Activated CD4-positive, alpha-beta memory T cell treated with anti-CD3 and anti-CD28 coated beads for 36 hours (primary cell): ENCODE results near the gene GBE1. TPM values are rescaled to one million over a fixed set of nuclear protein-coding genes. Genes with fewer than 3 reads are reported as not detected.

Source experiments
- CTCF ChIA-PET: fragments of 350-600 bp; sonication (Branson Sonifier 250); formaldehyde crosslinking; loops from one replicate; lab custom pipeline; 2021; ENCODE audit warnings: antibody characterized with exemption, inconsistent platforms; lab: Charles Lee
- POLR2A ChIA-PET: fragments of 350-600 bp; sonication (Branson Sonifier 250); formaldehyde crosslinking; loops from one replicate; lab custom pipeline; 2021; ENCODE audit warnings: antibody characterized with exemption; lab: Charles Lee
- DNase-seq: peaks from one replicate; pipeline ENCODE4 v3.0.0-alpha.2; 2020
- H3K27ac Mint-ChIP-seq: one replicate; pipeline ENCODE4 v1.8.0; 2021; ENCODE audit warnings: mixed read lengths
- H3K27me3 Mint-ChIP-seq: one replicate; pipeline ENCODE4 v1.8.0; 2021; ENCODE audit warnings: mixed read lengths
- H3K36me3 Mint-ChIP-seq: one replicate; pipeline ENCODE4 v1.8.0; 2021; ENCODE audit warnings: mixed read lengths
- H3K4me1 Mint-ChIP-seq: one replicate; pipeline ENCODE4 v1.8.0; 2021; ENCODE audit warnings: low read depth, mixed read lengths
- H3K4me3 Mint-ChIP-seq: one replicate; pipeline ENCODE4 v1.8.0; 2021; ENCODE audit warnings: mild to moderate bottlenecking, mixed read lengths
- H3K9me3 Mint-ChIP-seq: one replicate; pipeline ENCODE4 v1.8.0; 2021; ENCODE audit warnings: mixed read lengths
- intact Hi-C: fragments of 100-400 bp; cut with micrococcal nuclease; formaldehyde crosslinking; loops from one replicate; pipeline ENCODE4 v1.15.1; 2023
- total RNA-seq, 2 experiments: library from RNA; stranded (reverse); gene quantifications; one replicate each; pipeline ENCODE4 v1.2.3, GENCODE V29; 2021

Gene GBE1
- total RNA-seq, 2 experiments from 2014 or later, result 30.5 to 30.6 TPM

GRCh38 chr3:81585056-81585455 is 176.4 kb downstream of the GBE1 start:
- DNase-seq, result no peak
- Mint-ChIP-seq H3K4me3 (no peak overlapping the region), H3K27ac (no peak overlapping the region), H3K4me1 (no peaks in the 10 kb centered on the region), H3K27me3 (no peaks in the 10 kb centered on the region), H3K36me3 (peaks cover 4% of the 10 kb centered on the region), H3K9me3 (no peaks in the 10 kb centered on the region)
- ChIA-PET POLR2A (no interaction called here), CTCF (no interaction called here)
- intact Hi-C loops, result no loop called here

GRCh38 chr3:81581966-81582599 is 179.4 kb downstream of the GBE1 start:
- ChIA-PET CTCF (interaction anchor here (1.0 kb wide), 1 partner anchor 17 kb away, joined by 4 read pairs; no protein-coding TSS in a partner anchor), POLR2A (no interaction called here)
- Mint-ChIP-seq H3K9me3 (no peaks in the 10 kb centered on the region), H3K27ac (no peak overlapping the region), H3K4me3 (no peak overlapping the region), H3K36me3 (peaks cover 8% of the 10 kb centered on the region), H3K4me1 (no peaks in the 10 kb centered on the region), H3K27me3 (no peaks in the 10 kb centered on the region)
- intact Hi-C loops, result loop anchor here (1.0 kb wide), 1 partner anchor 179 kb away; the partner anchor contains the start of gene GBE1
- DNase-seq, result peak; percentile 38

DNA sequence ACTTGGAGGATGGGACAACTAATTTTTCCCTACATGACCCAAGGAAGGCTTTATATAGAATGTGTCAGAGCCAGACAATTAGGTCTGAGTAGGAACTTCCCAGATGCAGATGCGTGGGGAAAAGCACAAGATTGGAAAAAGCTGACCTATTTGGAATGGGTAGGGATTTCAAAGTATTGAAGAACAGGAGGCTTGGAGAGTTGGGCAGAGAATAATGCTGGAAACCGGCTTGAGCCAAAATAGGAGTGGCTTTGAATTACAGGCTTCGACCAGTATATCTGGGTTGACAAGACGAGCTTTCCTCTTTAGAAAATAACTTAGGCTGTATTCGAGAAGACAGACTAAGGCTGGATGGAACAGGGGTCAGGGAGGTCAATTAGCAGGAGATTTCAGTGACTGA is 181.1 kb downstream of the GBE1 start:
- Mint-ChIP-seq H3K27me3 (no peaks in the 10 kb centered on the region), H3K4me1 (no peaks in the 10 kb centered on the region), H3K4me3 (no peak overlapping the region), H3K27ac (no peak overlapping the region), H3K9me3 (no peaks in the 10 kb centered on the region), H3K36me3 (peaks cover 8% of the 10 kb centered on the region)
- DNase-seq, result no peak
- intact Hi-C loops, result no loop called here
- ChIA-PET POLR2A (no interaction called here), CTCF (no interaction called here)

DNA sequence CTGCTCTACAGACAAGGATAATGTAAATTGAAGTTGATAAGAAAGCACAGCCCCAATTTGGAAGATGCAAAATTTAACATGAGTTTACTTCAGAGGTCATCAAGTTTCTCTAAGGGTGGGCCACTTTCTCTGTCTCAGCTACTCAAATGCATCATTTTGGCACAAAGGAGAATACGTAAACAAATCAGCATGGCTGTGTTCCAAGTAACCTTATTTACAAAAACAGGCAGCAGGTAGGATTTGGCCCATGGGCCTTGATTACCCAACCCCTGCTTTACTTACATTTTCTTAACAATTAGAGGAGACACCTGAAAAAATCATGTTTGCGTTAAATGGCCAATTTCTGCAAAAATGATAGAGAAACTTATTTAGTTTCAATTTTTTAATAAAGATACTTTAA is 181.7 kb downstream of the GBE1 start:
- Mint-ChIP-seq H3K27me3 (no peaks in the 10 kb centered on the region), H3K4me1 (no peaks in the 10 kb centered on the region), H3K27ac (no peak overlapping the region), H3K9me3 (no peaks in the 10 kb centered on the region), H3K4me3 (no peak overlapping the region), H3K36me3 (peaks cover 8% of the 10 kb centered on the region)
- ChIA-PET POLR2A (no interaction called here), CTCF (no interaction called here)
- DNase-seq, result no peak
- intact Hi-C loops, result no loop called here

- ChIA-PET CTCF (no interaction called here), POLR2A (no interaction called here)
- H3K27ac Mint-ChIP-seq, result no peak overlapping the region
- H3K4me3 Mint-ChIP-seq, result no peak overlapping the region
- no peaks in the 10 kb centered on the region for H3K9me3 Mint-ChIP-seq
- intact Hi-C loops, result no loop called here
- H3K36me3 Mint-ChIP-seq, result peaks cover 13% of the 10 kb centered on the region
- DNase-seq, result no peak
- H3K27me3 Mint-ChIP-seq, result no peaks in the 10 kb centered on the region
- peaks cover 2% of the 10 kb centered on the region for H3K4me1 Mint-ChIP-seq
Observed at GRCh38 chr3:81572201-81572756, 189.2 kb downstream of the GBE1 start.

- no peak for DNase-seq
- ChIA-PET POLR2A (no interaction called here), CTCF (interaction anchor here (1.1 kb wide), 1 partner anchor 78 kb away, joined by 3 read pairs; no protein-coding TSS in a partner anchor)
- Mint-ChIP-seq H3K4me3 (no peak overlapping the region), H3K27me3 (no peaks in the 10 kb centered on the region), H3K27ac (no peak overlapping the region), H3K9me3 (peaks cover 15% of the 10 kb centered on the region), H3K4me1 (peaks cover 2% of the 10 kb centered on the region), H3K36me3 (peaks cover 28% of the 10 kb centered on the region)
- intact Hi-C loops, result no loop called here
Observed at GRCh38 chr3:81568378-81568777, 193.1 kb downstream of the GBE1 start.

GRCh38 chr3:81565041-81565440 is 196.4 kb downstream of the GBE1 start:
- H3K27me3 Mint-ChIP-seq, result no peaks in the 10 kb centered on the region
- intact Hi-C loops, result no loop called here
- ChIA-PET POLR2A (no interaction called here), CTCF (interaction anchor here (0.6 kb wide), 1 partner anchor 18 kb away, joined by 4 read pairs; no protein-coding TSS in a partner anchor)
- H3K27ac Mint-ChIP-seq, result no peak overlapping the region
- peaks cover 27% of the 10 kb centered on the region for H3K36me3 Mint-ChIP-seq
- DNase-seq, result no peak
- H3K9me3 Mint-ChIP-seq, result peaks cover 15% of the 10 kb centered on the region
- H3K4me1 Mint-ChIP-seq, result no peaks in the 10 kb centered on the region
- no peak overlapping the region for H3K4me3 Mint-ChIP-seq

- H3K9me3 Mint-ChIP-seq, result no peaks in the 10 kb centered on the region
- no peaks in the 10 kb centered on the region for H3K4me1 Mint-ChIP-seq
- intact Hi-C loops, result no loop called here
- no peaks in the 10 kb centered on the region for H3K27me3 Mint-ChIP-seq
- ChIA-PET POLR2A (no interaction called here), CTCF (no interaction called here)
- no peak overlapping the region for H3K4me3 Mint-ChIP-seq
- no peak overlapping the region for H3K27ac Mint-ChIP-seq
- no peak for DNase-seq
- H3K36me3 Mint-ChIP-seq, result peaks cover 7% of the 10 kb centered on the region
Observed at GRCh38 chr3:81558106-81558505, 203.3 kb downstream of the GBE1 start.

GRCh38 chr3:81554801-81555200 is 206.6 kb downstream of the GBE1 start:
- ChIA-PET CTCF (no interaction called here), POLR2A (no interaction called here)
- intact Hi-C loops, result no loop called here
- no peak overlapping the region for H3K4me3 Mint-ChIP-seq
- H3K27me3 Mint-ChIP-seq, result no peaks in the 10 kb centered on the region
- H3K27ac Mint-ChIP-seq, result no peak overlapping the region
- no peaks in the 10 kb centered on the region for H3K4me1 Mint-ChIP-seq
- no peak for DNase-seq
- peaks cover 5% of the 10 kb centered on the region for H3K9me3 Mint-ChIP-seq
- peaks cover 15% of the 10 kb centered on the region for H3K36me3 Mint-ChIP-seq

DNA sequence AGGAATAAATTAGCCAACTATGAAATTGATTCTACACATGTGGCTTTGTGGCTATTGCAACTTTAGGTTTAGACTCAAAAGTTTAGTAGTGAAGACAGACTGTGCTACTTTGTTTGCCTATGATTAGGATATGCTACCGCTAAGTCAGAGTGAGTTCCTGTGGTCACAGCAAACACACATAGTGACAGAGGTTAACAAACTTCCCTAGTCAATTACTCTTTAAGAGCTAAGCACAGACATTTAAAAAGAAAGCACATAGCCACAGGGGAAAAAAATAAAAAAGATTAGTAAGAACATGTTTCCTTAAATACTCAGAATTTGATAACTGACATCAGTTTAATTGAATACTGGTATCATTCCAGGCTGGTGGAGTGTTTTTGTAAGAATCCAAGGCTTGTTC is 207.1 kb downstream of the GBE1 start:
- peaks cover 5% of the 10 kb centered on the region for H3K9me3 Mint-ChIP-seq
- CTCF ChIA-PET, result no interaction called here
- POLR2A ChIA-PET, result no interaction called here
- H3K36me3 Mint-ChIP-seq, result peaks cover 15% of the 10 kb centered on the region
- H3K4me1 Mint-ChIP-seq, result no peaks in the 10 kb centered on the region
- intact Hi-C loops, result no loop called here
- H3K27ac Mint-ChIP-seq, result no peak overlapping the region
- DNase-seq, result no peak
- H3K4me3 Mint-ChIP-seq, result no peak overlapping the region
- H3K27me3 Mint-ChIP-seq, result no peaks in the 10 kb centered on the region

GRCh38 chr3:81550415-81550814 is 211.0 kb downstream of the GBE1 start:
- ChIA-PET CTCF (no interaction called here), POLR2A (no interaction called here)
- Mint-ChIP-seq H3K27me3 (no peaks in the 10 kb centered on the region), H3K4me3 (no peak overlapping the region), H3K9me3 (peaks cover 16% of the 10 kb centered on the region), H3K4me1 (no peaks in the 10 kb centered on the region), H3K27ac (no peak overlapping the region), H3K36me3 (peaks cover 25% of the 10 kb centered on the region)
- DNase-seq, result no peak
- intact Hi-C loops, result no loop called here

DNA sequence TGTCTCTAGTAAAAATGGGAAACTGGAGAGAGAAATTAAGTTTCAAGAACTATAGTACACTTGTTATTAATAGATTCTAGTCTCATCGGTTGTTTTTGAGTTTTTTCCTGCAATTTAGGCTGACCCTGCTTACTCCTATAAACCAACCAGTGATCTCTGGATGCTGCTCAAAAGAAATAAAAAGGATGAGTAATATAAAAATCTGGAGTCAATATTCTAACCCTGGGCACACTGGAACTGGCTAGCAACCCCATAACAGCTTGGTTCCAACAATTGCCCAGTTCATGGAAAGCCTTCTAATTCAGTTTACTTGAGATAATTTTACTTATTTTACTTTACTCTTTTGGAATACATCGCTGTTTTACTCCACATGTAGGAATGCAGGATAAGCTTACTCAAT is 211.6 kb downstream of the GBE1 start:
- Mint-ChIP-seq H3K36me3 (peaks cover 23% of the 10 kb centered on the region), H3K27ac (no peak overlapping the region), H3K4me3 (no peak overlapping the region), H3K9me3 (peaks cover 16% of the 10 kb centered on the region), H3K27me3 (no peaks in the 10 kb centered on the region), H3K4me1 (no peaks in the 10 kb centered on the region)
- intact Hi-C loops, result no loop called here
- POLR2A ChIA-PET, result no interaction called here
- CTCF ChIA-PET, result no interaction called here
- DNase-seq, result no peak

DNA sequence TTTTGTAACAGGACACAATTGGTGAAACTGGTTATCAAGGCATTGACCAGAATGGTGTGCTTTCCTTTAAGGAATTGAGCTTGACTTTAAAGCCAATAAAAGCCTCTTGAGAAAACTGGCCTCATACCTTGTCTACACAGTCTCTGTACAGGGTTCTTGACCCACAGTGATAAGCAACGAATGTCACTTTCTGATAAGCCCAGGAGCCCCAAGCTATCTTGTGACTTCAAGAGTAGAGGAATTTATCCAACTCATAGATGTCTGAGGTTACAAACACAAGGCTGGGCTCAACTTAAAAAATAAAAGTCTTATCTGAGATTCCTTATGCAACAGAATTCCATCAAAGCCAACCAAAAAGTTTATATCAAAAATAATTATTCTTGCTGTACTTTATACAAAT is 212.1 kb downstream of the GBE1 start:
- Mint-ChIP-seq H3K36me3 (peaks cover 22% of the 10 kb centered on the region), H3K4me3 (no peak overlapping the region), H3K27ac (no peak overlapping the region), H3K9me3 (peaks cover 16% of the 10 kb centered on the region), H3K4me1 (no peaks in the 10 kb centered on the region), H3K27me3 (no peaks in the 10 kb centered on the region)
- no peak for DNase-seq
- POLR2A ChIA-PET, result no interaction called here
- CTCF ChIA-PET, result no interaction called here
- intact Hi-C loops, result no loop called here
